K562 (cell line): ENCODE data around the gene CMIP. TPM values are rescaled to one million over a fixed set of nuclear protein-coding genes. Genes with fewer than 3 reads are reported as not detected.

Source experiments
- BHLHE40 ChIP-seq: IDR thresholded peaks from 2 replicates; pipeline ENCODE4 v1.6.1; 2011; ENCODE audit warnings: low read length, improper control_type of control experiment
- CBX2 ChIP-seq: fragments of 200-600 bp; sonication (generic); IDR thresholded peaks from one replicate; pipeline ENCODE4 v1.6.1; 2012; ENCODE audit warnings: mild to moderate bottlenecking, low read length, inconsistent platforms; ENCODE audit not compliant: insufficient read depth, poor library complexity, severe bottlenecking
- CHD2 ChIP-seq: IDR thresholded peaks from 2 replicates; pipeline ENCODE4 v1.6.1; 2011; ENCODE audit warnings: low read depth, low read length
- CREBBP ChIP-seq: IDR thresholded peaks from one replicate; pipeline ENCODE4 v1.6.1; 2012; ENCODE audit warnings: low read depth, mild to moderate bottlenecking, control low read depth, inconsistent platforms, low read length
- GABPB1 ChIP-seq: sonication (generic); formaldehyde crosslinking; IDR thresholded peaks from 2 replicates; pipeline ENCODE4 v1.8.0; 2022; ENCODE audit warnings: mild to moderate bottlenecking, missing genetic modification reagents
- HNRNPLL ChIP-seq: fragments of 200-400 bp; formaldehyde crosslinking; IDR thresholded peaks from 2 replicates; pipeline ENCODE4 v1.6.1; 2017; ENCODE audit warnings: low read length, low read depth, mild to moderate bottlenecking; ENCODE audit not compliant: poor library complexity, severe bottlenecking
- ILF3 ChIP-seq: fragments of 450-650 bp; IDR thresholded peaks from 2 replicates; pipeline ENCODE4 v1.6.1; 2018; ENCODE audit warnings: antibody characterized with exemption, mild to moderate bottlenecking, moderate library complexity, borderline replicate concordance
- JUND ChIP-seq, 2 experiments: IDR thresholded peaks; 2 replicates in 1 of 2; 3 replicates in 1 of 2; pipeline ENCODE4 v1.6.1; 2011; ENCODE audit warnings: borderline replicate concordance in 2 of 2, low read depth in 2 of 2, low read length in 2 of 2, improper control_type of control experiment in 1 of 2, missing biosample characterization in 1 of 2, missing genetic modification characterization in 1 of 2, missing genetic modification reagents in 1 of 2
- KLF1 ChIP-seq: fragments of 450-650 bp; IDR thresholded peaks from 2 replicates; pipeline ENCODE4 v1.6.1; 2016; ENCODE audit warnings: missing genetic modification characterization, missing compliant biosample characterization
- KLF6 ChIP-seq: fragments of 250-450 bp; sonication (Bioruptor Pico); IDR thresholded peaks from 2 replicates; pipeline ENCODE4 v1.4.0; 2020; ENCODE audit warnings: mild to moderate bottlenecking, moderate library complexity, borderline replicate concordance
- MED1 ChIP-seq: sonication (generic); formaldehyde crosslinking; IDR thresholded peaks from 2 replicates; pipeline ENCODE4 v1.8.1; 2023; ENCODE audit warnings: missing genetic modification reagents, borderline replicate concordance
- NR1H2 ChIP-seq: sonication (generic); formaldehyde crosslinking; IDR thresholded peaks from 2 replicates; pipeline ENCODE4 v1.4.0; 2020; ENCODE audit warnings: mild to moderate bottlenecking, missing genetic modification reagents
- POLR2AphosphoS5 ChIP-seq: IDR thresholded peaks from 2 replicates; pipeline ENCODE4 v1.6.1; 2011; ENCODE audit warnings: mild to moderate bottlenecking, low read depth, low read length, moderate library complexity; ENCODE audit not compliant: control insufficient read depth, insufficient read depth
- RBM17 ChIP-seq: fragments of 200-400 bp; formaldehyde crosslinking; IDR thresholded peaks from 2 replicates; pipeline ENCODE4 v1.6.1; 2017; ENCODE audit warnings: low read depth, mild to moderate bottlenecking, low read length, borderline replicate concordance
- RCOR1 ChIP-seq, 2 experiments: IDR thresholded peaks; 2 replicates each; pipeline ENCODE4 v1.6.1; 2012; ENCODE audit warnings: low read depth in 2 of 2, low read length in 2 of 2, borderline replicate concordance in 1 of 2, improper control_type of control experiment in 1 of 2
- SMARCE1 ChIP-seq: fragments of 450-650 bp; IDR thresholded peaks from 2 replicates; pipeline ENCODE4 v1.7.1; 2016; ENCODE audit warnings: mild to moderate bottlenecking
- YY1 ChIP-seq, 3 experiments: IDR thresholded peaks; 2 replicates each; pipeline ENCODE4 v1.6.1; 2011; ENCODE audit warnings: low read length in 2 of 3, mild to moderate bottlenecking in 2 of 3, moderate library complexity in 2 of 3, borderline replicate concordance in 1 of 3, control low read depth in 1 of 3, low read depth in 1 of 3; ENCODE audit not compliant: insufficient read depth in 3 of 3, insufficient replicate concordance in 2 of 3, control insufficient read depth in 1 of 3, insufficient read length in 1 of 3; ENCODE audit errors: extremely low read depth in 1 of 3
- ZNF143 ChIP-seq: sonication (generic); formaldehyde crosslinking; IDR thresholded peaks from 2 replicates; pipeline ENCODE4 v1.9.0; 2022; ENCODE audit warnings: mild to moderate bottlenecking, missing genetic modification reagents
- ZNF165 ChIP-seq: fragments of 250-450 bp; sonication (Bioruptor Pico); IDR thresholded peaks from 2 replicates; pipeline ENCODE4 v1.4.0; 2020; ENCODE audit warnings: borderline replicate concordance
- ZNF263 ChIP-seq: sonication (generic); formaldehyde crosslinking; IDR thresholded peaks from 2 replicates; pipeline ENCODE4 v1.8.0; 2022; ENCODE audit warnings: mild to moderate bottlenecking, missing genetic modification reagents, borderline replicate concordance
- ZNF311 ChIP-seq: fragments of 250-450 bp; sonication (Bioruptor Pico); IDR thresholded peaks from 2 replicates; pipeline ENCODE4 v1.4.0; 2020; ENCODE audit warnings: mild to moderate bottlenecking, moderate library complexity
- ZNF354B ChIP-seq: fragments of 250-450 bp; sonication (Bioruptor Pico); IDR thresholded peaks from 2 replicates; pipeline ENCODE4 v1.4.0; 2020
- ZNF511 ChIP-seq: sonication (generic); formaldehyde crosslinking; IDR thresholded peaks from 2 replicates; pipeline ENCODE4 v1.8.0; 2022; ENCODE audit warnings: mild to moderate bottlenecking, missing genetic modification reagents
- ZNF76 ChIP-seq: fragments of 250-450 bp; sonication (Bioruptor Pico); IDR thresholded peaks from 2 replicates; pipeline ENCODE4 v1.4.0; 2020; ENCODE audit warnings: mild to moderate bottlenecking, moderate library complexity, borderline replicate concordance
- ZNF766 ChIP-seq: fragments of 200-800 bp; sonication (Bioruptor generic); conservative IDR thresholded peaks from 2 replicates; pipeline ENCODE4 v1.6.1; 2016; ENCODE audit warnings: missing genetic modification characterization, missing compliant biosample characterization
- polyA plus RNA-seq, 8 experiments: library from polyadenylated mRNA; depleted of rRNA in 4 of 8; stranded (reverse) in 5 of 8; unstranded in 3 of 8; fragments of >200 nt; fragmentation: Nextera tagmentation in 2 of 8; fragmentation: Illumina TruSeq in 1 of 8; extraction: Ambion mirVana in 2 of 8; extraction: Trizol in 1 of 8; gene quantifications; 2 replicates each; pipeline versions ENCODE4 v1.2.1 to v1.2.3, GENCODE V29; 2011 to 2014; ENCODE audit warnings: inconsistent platforms in 1 of 8, missing spikeins in 1 of 8
- total RNA-seq, 7 experiments: library from RNA; depleted of rRNA in 6 of 7; stranded (reverse); fragments of >200 nt in 6 of 7; fragmentation: Illumina TruSeq in 2 of 7; extraction: Trizol in 2 of 7; gene quantifications; 2 replicates each; pipeline versions ENCODE4 v1.2.1 to v1.2.3, GENCODE V29; 2011 to 2021; ENCODE audit warnings: low replicate concordance in 1 of 7

Gene CMIP
- total and polyA plus RNA-seq, 9 of the 15 experiments (the other 6 are each of a cell fraction or from before 2014, with no cell fraction given): 0.94 to 82.5 (median 10.3) TPM

DNA sequence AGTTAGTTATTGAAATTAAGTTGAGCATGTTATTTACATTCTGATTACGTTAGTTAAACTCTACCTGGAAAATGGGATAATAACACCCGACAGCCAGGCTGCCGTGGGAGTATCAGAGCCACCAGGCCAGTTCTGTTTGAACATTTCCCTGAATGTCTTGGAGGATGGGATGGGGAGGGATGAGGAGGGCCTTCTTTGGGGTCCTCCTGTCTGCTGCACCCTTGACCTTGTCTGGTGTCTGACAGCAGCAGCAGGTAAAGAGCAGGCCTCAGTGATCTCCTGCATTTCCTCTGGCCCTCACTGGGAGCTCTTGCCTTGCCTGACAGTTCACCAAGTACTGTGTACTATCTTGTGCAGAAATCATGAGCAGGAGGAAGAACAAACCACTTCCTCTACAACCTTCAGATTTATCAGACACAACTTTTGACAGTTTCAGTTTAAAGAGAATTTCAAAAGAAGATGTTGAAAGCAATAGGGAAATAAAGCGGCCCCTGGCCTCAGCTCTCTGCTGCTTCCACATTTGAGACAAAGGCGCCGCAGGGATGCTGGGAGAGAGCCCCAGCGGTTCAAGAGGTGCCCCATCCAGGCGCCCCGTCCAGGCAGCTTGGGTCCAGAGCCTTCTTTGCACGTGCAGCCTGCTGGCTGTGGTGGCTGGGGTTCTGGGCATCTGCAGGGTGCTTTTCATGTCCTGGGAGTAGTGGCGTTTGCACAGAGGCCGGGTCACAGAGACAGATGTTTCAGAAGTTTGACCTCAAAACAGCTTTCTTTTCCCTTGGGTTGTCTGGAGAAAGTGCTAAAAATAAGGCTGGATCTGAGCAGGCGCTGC is 25.3 kb downstream of the CMIP start (continued):
- TF ChIP-seq POLR2AphosphoS5 (no peak), CHD2 (no peak), CBX2 (no peak), RBM17 (no peak), CREBBP (no peak), ZNF76 (CRISPR knock-in tag) (no peak), ZNF311 (no peak), ILF3 (no peak), GABPB1 (CRISPR knock-in tag) (no peak), SMARCE1 (peak; percentile 72; the same call in 1 of the 2 replicates), BHLHE40 (peak; percentile 69; the same call in 1 of the 2 replicates), ZNF766 (peak; percentile 21; the same call in 1 of the 2 replicates), MED1 (no peak), ZNF263 (CRISPR knock-in tag) (no peak), KLF6 (no peak), NR1H2 (CRISPR knock-in tag) (0 out of 2 replicates have a peak, but pooled peaks have one; percentile 52), YY1 (IDR thresholded peaks at IDR 0.05; ENCODE audit: borderline replicate concordance in 1 of 3, control insufficient read depth in 1 of 3, extremely low read depth in 1 of 3, insufficient read depth in 3 of 3, insufficient read length in 1 of 3, insufficient replicate concordance in 2 of 3, low read depth in 1 of 3, low read length in 2 of 3) (no peak), ZNF143 (CRISPR knock-in tag) (no peak), ZNF354B (CRISPR knock-in tag) (no peak), KLF1 (no peak), ZNF165 (no peak), RCOR1 (IDR thresholded peaks at IDR 0.05; ENCODE audit: borderline replicate concordance in 1 of 2, low read depth in 2 of 2, low read length in 2 of 2) (peak in 1 of 2 experiments; percentile 83; a peak in 2 of 4 replicates), ZNF511 (CRISPR knock-in tag) (no peak), HNRNPLL (no peak), JUND (IDR thresholded peaks at IDR 0.05; ENCODE audit: borderline replicate concordance, low read depth, low read length) (no peak), JUND (tag; IDR thresholded peaks at IDR 0.05; ENCODE audit: borderline replicate concordance, low read depth, low read length) (no peak; the same call in 2 of the 3 replicates)
